Amygdala (tissue), 56 donors: ENCODE results near the gene DMC1.
"Not testable (repeated sequence)": the region's sequence is repeated elsewhere in the genome, so short reads cannot be mapped to it uniquely, and the experiment has no call there.

Experiments
- DNase-seq, 56 donors: peaks; one replicate each; lab custom pipeline; 2025; lab: John Stamatoyannopoulos, UW

Gene DMC1, protein sequence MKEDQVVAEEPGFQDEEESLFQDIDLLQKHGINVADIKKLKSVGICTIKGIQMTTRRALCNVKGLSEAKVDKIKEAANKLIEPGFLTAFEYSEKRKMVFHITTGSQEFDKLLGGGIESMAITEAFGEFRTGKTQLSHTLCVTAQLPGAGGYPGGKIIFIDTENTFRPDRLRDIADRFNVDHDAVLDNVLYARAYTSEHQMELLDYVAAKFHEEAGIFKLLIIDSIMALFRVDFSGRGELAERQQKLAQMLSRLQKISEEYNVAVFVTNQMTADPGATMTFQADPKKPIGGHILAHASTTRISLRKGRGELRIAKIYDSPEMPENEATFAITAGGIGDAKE

DNA sequence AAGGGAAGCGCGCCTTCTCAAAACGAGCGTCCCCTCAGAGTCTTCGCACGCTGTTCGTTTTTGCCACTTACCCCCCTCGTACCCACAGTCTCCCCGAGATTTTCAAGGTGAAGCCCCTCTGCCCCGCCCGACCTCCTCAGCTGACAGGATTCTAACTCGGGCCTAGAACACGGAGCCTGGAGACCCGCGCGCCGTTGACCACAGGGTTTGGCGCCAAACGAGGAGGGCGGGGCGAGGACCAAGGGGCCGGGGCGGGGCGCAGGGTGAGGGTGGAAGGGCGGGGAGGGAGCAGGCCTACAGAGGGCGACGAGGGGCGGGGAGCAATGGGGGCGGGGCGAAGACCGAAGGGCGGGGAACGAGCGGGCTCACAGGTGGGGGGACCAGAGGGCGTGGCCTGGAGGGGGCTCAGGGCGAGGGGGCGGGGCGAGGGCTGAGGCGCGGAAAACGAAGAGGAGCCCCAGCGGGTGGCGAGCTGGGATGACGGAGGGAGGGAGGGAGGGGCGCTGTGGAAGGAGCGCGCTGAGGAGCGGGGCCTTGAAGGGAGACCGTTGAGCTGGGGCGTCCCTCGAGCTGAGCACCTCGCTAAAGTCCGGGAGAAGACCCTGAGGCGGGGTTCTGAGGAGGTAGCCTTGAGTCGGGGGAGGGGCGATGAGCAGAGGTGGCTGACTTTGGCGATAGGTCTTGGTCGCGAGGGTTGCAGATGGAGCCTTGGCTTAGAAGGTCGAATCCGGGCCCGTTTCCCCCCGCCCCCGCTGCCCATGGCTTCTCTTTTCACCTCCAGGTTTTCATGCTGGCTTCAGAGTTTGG is at the start of gene DMC1:
Gene DMC1 (minus strand): TSS at position 212 of the 807 bp plus-strand sequence. CDS start 1,927 bp downstream, outside the sequence.
- DNase-seq: peak in 54 of 56 donors; percentile 19 to 94 (median 76)

DNA sequence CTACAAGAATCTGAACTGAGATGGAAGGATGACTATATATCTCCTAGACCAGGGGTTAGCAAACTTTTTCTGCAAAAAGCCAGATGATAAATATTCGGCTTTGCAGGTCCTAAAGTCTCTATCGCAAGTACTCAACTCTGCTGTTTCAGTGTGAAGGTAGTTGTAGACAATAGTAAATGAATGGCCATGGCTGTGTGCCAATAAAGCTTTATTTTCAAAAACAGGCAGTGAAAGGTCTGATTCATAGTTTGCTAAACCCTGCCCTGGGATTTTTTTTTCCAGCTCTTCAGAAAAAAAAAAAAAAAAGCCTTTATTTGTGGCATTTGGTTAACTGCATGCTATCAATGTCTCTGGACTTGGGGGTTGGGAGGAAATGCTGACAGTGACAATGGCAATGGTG is 48.7 kb upstream of the DMC1 start:
- DNase-seq: no peak

DNA sequence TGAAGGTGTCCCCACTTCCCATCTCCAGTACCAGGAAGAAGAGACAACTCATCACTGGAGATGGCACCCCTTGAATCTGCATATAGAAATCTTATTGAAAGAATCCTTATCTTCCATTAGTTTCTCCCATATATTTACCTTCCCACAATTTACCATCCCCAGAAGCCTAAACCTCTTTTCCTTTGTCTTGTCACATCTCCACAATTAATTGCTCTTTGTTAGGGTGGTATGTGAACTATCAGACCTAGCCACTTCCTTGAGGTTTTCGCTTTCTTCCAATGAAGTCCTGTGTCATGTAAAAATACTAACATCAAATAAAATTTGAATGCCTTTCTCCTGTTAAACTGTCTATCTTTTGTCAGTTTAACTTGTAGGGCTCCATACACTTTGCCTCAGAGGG is 48.3 kb upstream of the DMC1 start:
- DNase-seq: no peak

DNA sequence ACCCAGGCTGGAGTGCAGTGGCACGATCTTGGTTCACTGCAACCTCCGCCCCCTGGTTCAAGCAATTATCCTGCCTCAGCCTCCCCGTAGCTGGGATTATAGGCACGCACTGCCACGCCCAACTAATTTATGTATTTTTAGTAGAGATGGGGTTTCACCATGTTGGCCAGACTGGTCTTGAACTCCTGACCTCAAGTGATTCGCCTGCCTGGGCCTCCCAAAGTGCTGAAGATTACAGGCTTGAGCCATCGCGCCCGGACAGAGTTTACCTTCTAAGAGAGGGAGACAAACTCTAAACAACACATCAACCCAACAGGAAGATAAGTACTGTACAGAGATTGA is 45.1 kb upstream of the DMC1 start:
- DNase-seq: not testable (repeated sequence)

DNA sequence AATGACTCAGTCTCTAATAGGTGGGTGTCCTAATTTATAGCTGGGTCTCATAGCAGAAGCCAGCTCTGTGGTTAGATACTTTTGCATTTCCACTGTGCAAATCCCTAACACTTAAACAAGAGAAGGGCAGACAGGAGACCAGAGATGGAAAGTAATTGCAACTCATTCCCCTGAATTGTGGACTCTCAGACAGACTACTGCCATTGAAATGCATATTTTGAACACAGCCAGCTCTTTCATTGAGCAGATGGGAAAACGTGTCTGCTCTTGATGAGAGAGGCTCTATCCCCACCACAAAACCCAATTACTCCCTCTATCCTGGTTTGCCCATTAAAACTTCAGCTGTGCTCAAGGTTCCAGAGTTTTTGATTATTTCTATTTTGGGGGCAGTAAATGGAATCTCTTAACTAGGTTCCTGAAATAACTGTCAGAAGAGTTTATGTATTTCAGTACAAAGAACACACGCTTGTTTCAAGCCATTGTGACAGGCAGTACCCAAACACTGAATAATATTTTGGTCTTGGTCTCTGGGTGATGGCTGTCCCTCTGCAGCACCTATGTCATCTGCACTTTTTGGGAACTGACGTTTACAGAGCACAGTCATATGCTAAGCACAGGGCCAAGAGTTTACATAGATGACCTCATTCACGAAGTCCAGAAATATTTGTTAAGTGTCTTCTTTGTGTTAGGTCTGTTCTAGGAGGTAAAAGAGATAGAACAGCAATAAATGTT is 44.5 kb upstream of the DMC1 start:
- no peak for DNase-seq

DNA sequence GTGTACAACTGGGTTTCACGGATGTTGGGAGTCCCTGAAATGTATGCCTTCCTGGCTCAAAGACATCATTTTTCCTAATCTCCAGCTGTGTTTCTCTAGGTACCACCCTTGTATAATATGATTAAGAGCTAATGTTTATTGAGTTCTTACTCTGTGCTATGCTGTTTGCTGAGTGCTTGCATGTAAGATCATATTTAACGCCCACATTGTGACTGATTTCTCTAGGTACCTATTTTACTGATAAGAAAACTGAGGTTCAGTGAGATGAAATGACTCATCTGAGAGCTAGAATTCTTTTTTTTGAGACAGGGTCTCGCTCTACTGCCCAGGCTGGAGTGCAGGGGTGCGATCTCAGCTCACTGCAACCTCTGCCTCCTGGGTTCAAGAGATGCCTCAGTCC is 43.6 kb upstream of the DMC1 start:
- DNase-seq: no peak

DNA sequence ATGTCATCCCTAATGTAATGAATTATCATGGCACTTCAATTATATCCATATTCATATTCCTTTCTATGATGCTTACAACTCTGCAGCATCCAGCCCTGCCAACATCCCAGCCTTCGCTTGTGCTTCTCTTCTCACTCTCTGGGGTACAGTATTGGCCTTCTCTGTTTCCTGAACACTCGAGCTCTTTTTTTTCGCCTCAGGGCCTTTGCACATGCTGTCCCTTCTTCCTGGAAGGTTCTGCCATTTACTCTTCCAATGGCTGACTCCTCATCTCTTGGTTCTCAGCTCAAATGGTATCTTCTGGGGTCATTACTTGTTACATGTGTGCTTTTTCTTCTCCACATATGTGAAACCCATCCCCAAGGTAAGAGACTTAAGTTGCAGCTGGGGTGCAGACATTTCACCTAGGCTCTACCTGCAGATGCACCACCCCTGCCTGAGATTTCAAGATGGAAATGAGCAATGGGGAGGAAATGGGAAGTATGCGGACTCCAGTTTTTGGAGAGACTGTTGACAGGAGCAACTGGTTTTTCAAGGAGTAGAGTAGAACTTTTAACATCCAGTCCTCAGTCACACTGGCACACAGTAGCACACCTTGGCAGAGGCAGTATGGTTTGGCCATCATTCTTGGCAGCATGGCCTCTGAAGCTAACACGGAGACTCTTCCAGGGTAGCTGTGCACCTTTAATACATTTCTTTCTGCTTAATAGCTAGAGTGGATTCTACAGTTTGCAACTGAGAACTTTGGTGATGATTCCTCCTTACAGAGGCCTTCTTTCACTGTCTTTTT is 42.4 kb upstream of the DMC1 start:
- DNase-seq: no peak

DNA sequence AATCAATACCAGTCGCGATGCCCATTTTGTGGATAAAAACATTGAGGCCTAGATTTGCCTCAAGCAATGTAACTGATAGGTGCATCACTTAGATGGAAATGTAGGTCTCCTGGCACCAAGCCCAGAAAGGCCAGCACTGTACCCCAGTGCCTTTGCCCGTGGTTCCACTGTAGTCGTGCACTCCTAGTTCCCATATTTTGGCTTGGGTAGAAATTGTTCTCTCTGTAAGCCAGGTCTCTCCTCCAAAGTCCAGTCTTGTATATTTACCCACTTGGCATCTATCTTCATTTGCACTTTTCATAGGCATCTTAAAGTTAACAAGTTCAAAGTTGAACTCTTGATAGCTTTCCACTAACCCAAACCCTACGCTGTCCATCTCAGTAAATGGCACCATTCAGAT is 41.6 kb upstream of the DMC1 start:
- DNase-seq: no peak

DNA sequence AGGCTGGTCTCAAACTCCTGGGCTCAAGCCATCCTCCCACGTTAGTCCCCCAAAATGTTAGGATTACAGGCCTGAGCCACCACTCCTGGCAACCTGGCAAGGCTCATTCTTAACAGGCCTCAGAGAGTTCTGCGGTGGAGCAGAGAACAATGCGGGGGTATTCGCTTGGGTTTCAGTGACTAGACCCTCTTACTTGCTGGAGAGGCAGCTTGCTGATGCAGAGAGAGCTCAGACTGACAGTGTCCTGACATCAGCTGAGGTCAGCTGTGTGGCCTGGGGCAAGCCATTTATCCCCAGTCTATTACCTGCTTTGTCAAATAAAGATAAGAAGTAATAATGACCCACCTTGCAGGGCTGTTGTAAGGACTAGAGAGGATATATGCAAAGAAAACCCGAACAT is 40.3 kb upstream of the DMC1 start:
- no peak for DNase-seq

DNA sequence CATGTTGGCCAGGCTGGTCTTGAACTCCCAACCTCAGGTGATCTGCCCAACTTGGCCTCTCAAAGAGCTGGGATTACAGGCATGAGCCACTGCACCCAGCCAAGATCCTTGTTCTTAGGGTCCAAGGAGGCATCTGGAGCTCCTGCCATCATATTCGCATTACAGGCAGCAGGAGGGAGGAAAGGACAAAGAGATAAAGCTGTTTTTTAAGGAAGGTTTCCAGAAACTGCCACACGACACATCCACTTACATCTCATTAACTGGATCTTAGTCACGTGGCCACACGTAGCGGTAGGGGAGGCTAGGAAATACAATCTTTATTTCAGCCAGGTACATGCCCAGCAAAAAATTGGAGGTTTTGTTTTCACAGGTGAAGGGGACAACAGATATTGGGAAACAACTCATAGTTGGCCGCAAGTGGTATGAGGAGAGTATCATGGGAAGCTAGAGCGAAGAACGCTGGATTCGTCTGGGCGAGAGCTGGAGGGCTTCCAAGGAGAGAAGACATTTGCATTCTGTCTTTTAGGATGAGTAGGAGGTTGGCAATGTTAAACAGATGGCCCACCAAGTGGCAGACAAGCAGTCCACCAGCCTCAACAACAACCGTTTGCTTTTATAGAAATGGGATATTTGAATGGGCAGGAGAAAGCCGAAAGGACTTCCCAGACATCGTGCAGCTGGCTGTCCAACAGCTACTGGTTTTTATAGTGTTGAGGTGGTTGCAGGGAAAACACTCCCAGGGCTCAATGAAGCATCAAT is 39.2 kb upstream of the DMC1 start:
- peak in 18 of 56 donors; percentile 2 to 50 (median 7) for DNase-seq

DNA sequence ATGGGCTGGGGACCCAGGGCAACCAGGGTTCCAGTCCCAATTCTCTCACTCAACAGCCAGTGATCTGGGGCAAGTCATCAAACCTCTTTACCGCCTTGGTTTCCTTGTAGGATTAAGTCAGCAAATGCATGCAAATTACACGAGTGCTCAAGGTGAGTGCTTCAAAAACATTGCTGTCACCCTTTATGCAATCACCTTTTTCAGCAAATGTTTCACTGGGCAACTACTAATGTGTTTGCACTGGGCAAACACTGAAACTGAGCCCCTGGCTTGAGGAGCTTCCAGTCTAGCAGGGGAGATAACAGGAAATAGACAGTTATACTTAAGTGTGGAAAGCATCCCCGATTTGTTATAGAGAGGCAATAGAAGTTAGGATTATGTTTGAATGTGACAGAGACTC is 37.7 kb upstream of the DMC1 start:
- DNase-seq: no peak

DNA sequence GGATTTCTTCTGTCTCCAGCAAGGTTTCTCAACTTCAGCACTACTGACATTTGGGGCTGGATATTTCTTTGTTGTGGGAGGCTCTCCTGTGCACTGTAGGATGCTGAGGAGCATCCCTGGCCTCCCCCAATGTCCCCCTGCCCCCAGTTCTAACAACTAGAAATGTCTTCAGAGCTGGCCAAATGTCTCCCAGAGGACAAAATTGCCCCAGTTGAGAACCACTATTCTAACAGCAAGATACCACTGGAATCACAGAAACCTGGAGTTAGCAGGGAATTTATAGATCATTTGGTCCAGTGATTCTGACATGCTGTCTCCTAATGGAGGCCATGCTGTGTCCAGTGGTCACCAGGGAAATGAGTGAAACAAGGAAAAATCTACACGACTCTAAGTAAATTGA is 32.2 kb upstream of the DMC1 start:
- no peak for DNase-seq

DNA sequence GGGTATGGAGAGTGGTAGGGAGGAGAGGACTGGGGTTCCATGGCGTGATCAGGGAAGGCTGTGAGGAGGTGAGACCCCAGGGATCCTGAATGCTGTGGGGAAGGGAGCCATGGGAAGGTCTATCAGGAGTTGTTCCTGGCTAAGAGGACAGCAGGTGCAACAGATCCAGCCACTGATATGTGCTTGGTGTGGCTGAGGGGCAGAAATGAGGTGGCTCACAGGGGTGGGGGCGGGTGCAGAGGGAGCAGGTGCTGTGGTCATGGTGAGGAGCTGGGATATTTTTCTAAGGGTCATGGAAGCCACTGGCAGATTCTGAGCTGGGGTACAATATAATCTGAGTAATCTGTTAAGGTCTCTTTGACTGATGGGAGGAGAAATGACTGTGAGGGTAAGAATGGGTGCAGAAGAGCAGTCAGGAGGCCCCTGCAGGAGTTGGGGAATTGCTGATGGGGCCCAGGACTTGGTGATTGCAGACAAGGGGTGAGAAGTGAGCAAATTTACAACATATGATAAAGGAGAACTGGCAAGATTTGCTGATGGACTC is 31.3 kb upstream of the DMC1 start:
- no peak for DNase-seq

DNA sequence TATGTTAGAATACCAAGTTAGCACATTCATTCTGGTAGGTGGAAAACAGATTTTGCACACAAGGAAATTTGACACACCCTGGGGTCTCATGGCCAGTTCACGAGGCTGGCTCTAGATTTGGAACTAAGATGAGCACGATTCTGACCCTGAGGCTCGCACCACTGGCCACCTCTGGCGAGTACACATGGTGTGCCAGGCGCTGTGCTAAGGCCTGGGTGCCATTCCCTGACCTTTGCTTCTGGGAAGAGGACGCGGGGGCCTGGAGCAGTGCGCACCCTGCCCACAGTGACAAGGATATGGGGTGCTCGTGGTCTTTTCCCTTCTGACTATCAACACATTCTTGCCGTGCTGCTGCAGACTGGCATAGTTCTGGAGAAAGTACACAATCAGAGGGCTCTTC is 29.5 kb upstream of the DMC1 start:
- no peak for DNase-seq

DNA sequence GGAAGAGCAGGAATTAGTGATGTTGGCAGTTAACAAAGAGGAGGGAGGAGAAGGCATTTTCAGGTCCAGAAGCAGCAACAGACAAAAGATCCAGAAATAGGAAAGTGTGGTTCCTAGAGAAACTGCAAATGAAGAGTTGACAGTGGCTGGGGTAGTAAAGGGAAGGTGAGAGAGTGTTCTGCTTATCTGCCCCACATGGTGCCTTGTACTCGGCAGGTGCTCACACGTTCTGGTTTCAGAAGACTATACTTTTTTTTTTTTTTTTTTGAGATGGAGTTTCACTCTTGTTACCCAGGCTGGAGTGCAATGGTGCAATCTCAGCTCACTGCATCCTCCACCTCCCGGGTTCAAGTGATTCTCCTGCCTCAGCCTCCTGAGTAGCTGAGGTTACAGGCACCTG is 12.9 kb upstream of the DMC1 start:
- DNase-seq: not testable (repeated sequence)

DNA sequence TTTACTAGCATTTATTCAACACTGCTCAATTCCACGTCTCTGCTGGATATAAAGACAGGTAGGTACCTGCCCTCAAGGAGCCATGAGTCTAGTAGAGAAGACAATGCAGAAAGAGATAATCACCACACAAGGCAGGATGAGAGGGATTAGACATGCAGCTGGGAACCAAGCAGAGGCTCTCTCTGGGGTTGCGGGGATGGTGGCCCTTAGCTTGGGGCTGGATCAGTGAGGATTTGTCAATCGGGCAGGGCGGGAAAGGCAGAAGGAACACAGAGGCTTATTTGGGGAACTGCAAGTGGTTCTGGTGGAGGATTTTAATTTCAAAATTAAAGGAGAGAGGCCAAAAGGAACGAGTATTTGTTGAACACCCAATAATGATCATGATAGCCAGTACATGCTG is 8.5 kb upstream of the DMC1 start:
- no peak for DNase-seq

DNA sequence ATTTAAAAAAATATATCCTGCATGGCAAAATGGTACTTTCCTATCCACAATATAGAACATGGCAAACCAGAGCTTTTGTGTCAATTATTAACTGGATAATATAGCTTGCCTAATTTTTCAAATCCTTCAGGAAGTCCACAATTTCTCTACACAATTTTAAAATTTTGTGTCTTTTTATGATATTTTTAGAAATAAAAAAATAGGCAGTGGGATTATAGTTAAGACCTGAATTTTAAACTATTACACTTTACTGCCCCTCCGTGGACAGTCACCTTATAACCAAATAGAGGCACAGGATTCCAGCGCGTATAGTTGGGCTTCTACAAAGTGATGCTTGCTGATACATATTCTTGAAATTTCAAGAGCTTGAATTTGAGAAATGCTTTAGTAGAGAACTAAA is 2.1 kb upstream of the DMC1 start:
- peak in 12 of 56 donors; percentile 2 to 51 (median 10) for DNase-seq

DNA sequence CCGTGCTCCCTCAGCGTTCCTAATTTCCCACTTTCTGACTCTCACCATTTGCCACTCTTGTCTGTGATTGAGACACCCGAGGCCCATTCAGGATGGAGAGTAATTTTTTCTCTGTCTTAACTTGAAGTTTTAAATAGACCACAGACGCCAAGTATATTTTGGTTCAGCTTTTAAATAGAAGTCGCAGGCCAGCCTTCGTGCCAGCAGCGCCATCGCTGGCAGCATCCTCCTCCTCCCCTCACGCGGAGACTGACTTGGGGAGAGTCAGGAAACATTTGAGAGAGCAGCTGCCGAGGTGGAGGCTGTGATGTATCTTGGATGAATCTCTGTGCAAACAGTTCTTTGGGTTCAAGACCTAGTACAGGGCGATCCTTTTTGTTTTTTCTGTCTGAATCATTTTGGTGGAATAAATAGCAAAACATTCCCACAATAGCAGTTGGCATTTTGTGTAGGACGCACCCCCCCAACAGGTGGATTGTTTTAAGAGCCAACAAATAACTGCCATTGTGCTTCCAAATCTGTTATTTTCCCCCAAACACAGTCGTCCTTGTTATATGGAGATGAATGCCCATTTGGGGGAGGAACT is 889 bp upstream of the DMC1 start:
- DNase-seq: peak in 41 of 56 donors; percentile 20 to 75 (median 49)
